GM19372 (cell line): ENCODE data around the gene DSG2.
A peak's percentile ranks its signal among the peaks of the same experiment; 100 is the strongest.

Experiments
- ATAC-seq: cut with Tn5 transposase; IDR thresholded peaks from one replicate; pipeline ENCODE4 v1.9.1; 2021; ENCODE audit warnings: mild to moderate bottlenecking, low read depth, moderate library complexity; ENCODE audit not compliant: unreplicated experiment

The DSG2 gene

DNA sequence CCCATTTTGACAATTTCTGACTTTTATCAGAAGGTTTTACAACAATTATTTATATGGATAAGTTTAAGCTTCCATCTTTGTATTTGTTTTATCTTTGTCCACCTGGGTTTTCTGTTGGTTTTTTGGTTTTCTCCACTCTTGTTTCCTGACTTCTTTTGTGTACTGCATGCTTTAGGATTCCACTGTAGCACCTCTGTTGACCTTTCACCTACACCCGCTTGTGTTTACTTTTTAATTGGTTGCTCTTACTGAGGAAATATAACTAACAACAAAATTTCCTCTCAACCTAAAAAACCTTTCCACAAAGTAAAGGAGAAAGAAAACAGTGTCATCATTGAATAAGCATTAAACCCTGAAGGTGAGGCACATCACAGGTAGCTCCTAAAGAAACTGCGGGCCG is 53.9 kb downstream of the DSG2 start:
- no peak for ATAC-seq

DNA sequence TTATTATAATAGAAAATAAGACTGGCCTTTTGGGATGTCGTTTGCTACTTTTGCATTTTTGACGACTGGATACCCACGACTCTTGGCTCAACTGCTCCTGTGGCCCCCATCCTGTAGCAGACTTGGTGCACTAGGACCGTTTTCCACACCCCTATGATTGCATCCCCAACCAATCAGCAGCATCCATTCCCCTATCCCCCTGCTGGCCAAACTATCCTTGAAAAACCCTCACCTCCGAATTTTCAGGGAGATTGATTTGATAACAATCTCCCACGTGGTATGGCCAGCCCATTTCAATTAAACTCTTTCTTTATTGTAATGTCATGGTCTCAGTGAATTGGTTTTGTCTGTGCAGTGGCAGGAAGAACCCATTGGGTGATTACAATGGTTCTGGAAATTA is 55.8 kb downstream of the DSG2 start:
- ATAC-seq, result no peak

DNA sequence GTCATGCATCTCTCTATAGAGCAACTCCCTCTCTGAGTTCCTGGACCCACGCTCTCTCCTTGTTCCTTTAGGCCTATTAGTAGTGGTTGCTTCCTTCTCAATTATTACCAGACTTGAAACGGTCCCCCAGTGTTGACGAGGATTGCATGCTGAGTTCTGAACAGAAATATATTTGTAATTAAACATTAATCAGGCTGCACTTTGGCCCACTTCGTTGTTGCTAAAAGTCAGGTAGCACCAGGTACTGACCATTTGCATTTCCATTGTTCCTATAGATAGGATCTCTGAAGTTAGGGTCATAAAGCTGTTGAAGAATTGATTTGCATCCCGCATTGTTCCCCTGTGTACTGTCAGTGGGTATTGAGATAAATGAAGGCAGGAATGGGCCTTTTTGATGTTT is 56.8 kb downstream of the DSG2 start:
- no peak for ATAC-seq

DNA sequence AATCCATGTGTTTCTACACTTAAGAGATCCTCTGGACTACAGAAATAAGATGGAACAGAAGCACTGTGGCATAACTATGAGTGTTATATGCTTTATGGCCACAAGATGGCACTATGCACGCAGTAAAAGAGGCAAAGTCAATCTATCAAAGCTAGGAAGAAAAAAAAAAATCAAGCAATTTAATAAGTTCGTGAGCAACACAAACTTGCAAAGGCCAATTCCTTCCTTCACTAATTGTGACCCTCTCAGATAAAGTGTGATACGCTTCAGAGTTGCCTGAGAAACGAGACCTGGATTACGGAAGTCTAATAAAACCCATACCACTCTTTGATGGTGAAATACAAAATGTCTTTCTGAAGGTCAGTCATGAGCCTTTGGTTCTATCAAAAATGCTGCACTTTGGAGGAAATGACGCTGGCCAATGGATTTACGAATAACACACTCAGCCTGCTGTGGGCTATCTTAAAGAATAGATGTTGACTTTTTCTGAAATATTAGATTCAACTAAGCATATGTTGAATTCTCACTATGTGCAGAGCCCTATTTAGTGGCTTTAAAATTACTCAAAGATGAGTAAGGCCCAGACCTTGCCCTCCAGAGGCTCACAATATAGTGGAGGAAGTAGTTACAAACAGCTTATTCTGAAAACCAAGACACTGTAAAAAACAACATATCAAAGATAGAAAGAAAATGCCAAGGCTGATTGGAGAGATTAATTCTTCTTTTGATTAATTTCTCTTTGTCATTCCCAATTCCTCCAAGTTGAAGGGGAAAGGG is 58.2 kb downstream of the DSG2 start:
- ATAC-seq, result peak; percentile 65

DNA sequence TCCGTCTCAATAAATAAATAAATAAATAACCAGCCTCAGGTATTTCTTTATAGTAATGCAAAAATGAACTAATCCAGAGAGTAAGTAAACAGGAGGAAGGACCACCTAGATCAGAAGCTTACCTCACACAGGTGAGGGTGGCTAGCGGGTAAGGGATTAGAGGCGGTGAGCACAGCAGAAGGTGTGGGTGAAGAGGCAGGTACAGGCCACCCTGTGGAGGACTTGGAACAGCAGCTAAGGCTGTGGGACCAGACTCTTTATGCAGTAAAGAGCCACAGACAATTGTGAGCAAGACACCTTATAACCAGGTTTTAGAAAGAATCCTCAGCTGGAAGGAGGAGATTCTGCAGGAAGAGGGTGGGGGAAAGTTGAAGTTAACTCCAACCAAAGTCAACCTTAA is 59.5 kb downstream of the DSG2 start:
- ATAC-seq, result no peak

DNA sequence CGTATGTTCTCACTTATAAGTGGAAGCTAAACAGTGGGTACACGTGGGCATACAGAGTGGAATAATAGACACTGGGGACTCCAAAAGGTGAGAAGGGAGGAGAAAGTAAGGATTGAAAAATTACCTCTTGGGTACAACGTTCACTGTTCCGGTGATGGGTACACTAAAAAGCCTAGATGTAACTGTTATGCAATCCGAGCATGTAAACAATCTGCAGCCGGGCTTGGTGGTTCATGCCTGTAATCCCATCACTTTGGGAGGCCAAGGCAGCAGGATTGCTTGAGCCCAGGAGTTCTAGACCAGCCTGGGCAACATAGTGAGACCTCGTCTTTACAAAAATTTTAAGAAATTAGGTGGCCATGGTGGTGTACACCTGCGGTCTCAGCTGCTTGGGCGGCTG is 60.6 kb downstream of the DSG2 start:
- no peak for ATAC-seq

DNA sequence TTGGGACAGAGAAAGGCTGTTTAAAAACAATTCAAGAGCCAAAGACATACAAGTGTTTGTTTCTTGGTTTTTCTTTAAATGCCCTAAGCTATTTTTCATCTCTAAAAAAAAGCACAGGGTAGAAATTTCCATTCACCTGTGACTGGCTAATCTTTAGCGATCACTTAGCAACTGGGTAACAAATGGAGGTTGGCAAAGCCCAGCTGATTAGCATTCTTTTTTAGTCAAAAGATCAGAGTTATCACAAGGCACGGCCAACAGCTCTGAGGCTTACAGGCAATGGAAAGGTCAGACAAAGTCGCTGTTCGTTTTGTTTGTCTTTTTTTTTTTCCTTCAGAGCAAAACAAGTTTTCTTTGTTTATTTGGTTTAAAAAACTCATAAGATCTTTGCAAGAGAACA is 64.7 kb downstream of the DSG2 start:
- no peak for ATAC-seq

DNA sequence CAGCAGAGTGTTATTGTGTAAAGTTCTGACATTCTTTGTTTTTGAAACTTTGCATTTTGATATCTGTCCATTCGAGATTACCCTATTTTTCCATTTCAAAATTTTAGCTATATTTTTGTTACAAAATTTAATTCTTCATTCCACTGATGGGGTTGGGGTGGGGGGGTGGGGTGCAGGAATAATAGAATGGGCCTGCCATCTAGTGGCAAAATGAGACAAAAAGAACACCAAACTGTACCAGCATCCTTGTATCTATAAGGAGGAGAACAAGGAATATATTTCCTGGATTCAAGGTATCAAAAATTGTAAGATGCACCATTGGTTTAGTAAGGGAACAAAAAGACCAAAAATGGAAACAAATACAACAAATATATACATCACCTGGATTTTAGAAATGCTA is 65.8 kb downstream of the DSG2 start:
- ATAC-seq, result no peak

DNA sequence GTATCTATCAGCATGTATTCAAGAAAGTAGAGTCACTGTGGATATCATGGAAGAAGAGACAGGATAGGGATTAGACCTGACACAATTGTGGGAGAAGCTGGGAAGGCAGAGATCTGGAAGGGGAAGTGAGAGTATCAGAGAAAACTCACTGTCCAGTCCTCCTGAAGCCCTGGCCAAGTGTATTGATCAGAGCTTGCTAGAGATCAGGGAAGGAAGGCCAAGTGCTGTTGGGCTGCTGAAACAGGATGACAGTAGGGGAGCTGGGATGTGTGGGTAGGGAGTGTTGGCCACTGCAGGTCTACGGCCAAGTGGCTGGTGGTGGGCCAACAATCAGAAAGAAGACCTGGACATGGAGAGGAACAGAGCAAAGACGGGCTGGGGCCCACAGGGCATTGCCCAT is 67.4 kb downstream of the DSG2 start:
- ATAC-seq, result no peak

DNA sequence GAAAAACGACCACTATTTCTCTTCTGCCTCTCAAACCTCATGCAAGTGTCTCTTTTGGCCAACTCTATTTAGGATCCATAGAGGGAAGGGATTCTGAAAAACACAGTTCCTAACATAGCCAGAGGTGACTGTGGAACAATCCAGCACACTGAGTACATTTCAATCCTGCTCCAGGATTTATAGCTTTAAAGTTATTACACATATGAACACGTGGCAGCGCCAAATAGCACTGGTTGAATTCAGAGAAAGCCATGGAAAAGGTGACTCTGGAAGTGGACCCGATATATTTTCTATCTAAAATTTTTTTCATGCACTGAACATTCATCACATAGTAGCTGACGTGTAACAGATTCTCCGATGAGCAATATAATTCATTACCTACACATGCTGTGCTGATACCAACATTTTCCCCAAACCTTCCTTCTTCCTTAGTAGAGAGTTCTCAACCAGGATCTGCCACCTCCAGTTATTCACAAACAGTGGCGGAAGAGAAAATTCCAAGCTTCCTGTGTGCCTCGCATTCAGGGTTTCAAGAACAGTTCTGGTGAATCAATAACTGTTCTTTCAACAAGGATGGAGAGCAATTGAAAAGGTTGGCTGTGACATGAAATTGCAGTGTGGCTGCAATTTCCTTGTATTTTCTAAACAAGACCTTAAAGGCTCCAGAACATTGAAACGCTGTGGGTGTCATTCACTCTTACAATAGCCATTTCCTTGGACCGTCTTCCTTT is 68.0 kb downstream of the DSG2 start:
- ATAC-seq, result no peak

DNA sequence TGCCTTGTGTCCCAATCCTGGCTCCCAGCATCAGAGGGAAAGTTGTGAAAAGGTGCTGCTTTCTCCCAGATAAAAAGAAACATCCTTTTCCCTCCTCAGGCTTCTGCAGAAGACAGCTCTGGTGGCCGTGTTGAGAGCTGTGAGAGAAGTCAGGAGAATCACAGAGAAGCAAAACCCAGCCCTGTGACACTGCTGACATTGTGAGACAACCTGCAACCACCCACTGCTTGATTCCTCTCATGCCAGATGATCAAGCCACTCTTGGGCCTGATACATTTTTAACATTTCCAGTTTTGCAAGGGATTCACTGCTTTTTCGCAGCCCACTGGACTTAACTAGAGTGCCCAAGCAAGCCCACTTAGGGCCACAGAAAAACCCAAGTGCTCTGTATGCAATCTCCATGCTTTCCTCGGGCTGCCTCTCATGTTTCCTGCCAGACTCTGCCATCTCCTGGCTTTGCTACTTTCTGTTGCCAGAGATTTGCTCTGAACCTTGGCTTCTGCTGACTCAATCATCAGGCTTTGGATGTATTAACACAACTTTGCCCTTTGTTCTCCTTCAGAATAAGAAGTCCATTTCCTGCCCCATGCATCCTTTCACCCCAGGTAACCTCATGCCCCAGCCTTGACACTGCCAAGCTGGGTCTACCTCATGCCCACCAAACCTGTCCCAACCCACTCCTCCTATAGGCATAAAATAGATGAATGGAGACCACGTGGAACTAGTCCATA is 68.8 kb downstream of the DSG2 start:
- no peak for ATAC-seq

DNA sequence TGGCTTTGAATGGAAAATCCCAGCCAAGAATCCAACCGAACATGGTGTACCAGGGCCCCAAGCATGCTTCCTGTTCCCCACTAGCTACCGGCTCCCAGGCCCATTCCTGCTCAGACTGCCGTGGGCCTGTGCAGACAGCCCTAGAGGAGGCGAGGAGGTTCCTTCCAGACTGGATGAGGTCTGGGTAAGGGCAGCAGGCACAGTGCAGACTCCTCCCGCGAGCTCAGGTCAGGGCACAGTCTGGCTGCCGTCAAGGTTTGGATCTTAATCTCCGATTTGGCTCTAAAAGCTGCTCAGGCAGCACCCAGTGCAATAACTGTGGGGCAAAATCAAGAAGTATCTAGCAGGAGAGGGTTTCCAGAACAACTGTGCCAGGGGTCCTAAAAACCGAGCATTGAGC is 74.4 kb downstream of the DSG2 start:
- no peak for ATAC-seq

DNA sequence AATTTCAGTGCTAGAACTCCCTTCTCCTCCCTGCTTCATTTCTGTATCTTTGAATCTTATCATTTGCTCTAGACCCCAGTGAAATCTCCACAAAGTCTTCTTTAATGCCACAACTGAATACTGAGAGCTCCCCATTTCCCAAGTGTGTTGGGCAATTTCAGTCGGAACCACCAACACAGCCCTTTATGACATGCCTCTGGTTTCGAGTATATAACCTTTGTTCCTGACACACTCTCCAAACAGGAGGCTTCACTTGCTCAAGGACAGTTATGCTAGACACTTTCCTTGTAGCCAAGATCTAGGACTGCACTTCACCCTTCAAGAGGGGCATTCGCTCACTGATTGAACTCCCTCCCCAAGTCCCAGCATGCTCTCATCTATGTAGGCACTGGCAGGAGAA is 75.1 kb downstream of the DSG2 start:
- ATAC-seq, result no peak

DNA sequence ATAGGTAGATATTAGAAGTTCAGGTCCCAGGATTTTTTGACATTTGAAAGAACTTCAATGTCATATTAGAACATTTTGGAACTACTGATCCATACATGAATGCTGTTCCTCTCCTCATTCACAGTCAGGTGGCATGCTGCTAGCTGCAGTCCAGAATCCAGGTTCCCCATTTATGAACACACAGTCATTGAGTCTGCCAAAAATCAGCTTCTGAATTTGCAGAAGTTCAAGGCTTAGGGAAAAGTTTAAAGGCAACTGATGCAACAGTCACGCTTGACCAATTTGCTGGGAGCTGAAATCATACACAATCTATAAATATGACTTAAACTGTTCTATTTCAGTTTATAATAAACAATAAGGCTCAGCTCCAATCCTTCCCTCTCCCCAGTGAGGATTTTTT is 76.4 kb downstream of the DSG2 start:
- no peak for ATAC-seq

DNA sequence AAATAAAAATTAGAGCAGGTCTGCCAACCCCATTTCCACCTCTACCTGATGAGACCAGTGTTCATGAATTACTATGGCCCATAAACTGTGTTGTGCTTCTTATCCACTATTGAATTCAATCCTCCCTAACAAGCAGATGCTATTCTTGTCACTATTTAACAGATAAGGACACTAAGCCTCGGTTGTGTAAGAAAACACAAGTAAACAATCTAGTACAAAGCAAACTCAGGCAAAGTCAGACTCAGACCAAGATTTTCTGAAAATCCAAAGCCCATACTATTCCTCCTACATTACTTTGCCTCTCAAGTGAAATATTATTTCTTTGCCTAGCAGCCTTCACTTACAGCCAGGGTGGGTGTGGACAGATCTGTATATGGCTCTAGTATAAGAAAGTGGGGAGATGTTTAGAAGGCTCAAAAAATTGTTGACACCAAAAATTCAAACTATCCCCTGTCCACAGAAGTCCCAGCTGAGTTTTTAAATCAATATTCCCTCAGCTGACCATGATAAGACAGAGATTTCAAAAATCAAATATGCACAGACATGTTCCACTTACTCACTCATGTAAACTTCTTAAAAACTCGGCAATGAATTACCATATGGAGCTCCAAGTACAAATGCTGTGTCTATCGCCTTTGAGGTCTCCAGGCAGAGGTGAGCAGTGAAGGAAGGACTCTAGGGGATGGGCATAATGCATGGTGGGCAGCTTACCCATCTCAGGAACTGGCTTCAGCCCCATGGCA is 77.7 kb downstream of the DSG2 start:
- no peak for ATAC-seq

DNA sequence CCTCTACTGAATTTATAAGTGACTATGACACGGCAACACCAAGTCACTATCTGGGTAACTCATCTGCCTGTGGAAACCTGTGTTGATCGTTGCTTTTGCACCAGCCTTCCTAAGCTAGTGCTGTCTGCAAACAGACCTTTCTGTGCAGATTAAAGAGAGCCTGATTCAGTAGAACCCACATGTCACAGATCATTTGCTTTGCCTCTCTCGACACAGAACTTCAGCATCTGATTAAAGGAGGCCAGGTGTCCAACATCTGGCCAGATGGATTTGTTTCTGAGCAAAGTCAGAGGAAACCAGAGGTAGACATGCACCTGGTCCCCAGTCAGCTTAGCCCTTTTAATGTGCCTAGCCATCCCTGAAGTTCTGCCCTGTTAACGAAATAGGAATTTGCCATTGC is 78.7 kb downstream of the DSG2 start:
- no peak for ATAC-seq

DNA sequence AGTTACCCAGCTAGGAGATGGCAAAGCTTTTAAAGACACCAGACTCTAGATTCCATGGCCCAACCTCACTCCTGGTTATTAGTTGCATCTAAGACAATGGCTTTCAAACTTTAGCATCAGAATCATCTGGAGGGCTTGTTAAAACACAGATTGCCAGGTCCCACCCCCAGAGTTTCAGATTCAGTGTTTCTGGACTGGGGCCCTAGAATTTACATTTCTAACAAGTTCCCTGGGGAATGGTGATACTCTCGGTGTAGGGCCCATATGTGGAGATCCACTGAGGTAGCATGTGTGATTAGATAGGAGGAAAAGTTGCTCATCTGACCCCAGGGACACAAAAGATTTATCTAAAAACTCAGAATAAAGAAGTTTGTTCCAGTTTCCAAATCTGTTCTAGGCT is 79.2 kb downstream of the DSG2 start:
- no peak for ATAC-seq

DNA sequence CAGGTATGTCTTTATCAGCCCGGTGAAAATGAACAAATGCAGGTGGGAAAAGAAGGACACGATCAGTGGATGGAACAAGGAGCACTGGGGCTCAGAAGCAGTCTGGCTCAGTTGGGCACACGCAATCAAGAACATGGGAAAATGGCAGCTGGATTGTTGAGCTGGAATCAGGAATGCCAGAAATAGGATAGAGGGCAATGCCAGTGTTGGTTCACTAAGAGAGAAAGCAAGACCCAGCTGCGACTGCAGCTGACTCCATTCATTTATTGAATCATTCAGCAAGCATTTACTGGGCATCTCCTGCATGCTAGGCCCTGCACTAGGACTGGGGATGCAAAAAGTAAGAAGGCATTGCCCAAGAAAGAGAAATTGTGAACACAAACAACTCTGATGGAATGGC is 80.1 kb downstream of the DSG2 start:
- ATAC-seq, result no peak

DNA sequence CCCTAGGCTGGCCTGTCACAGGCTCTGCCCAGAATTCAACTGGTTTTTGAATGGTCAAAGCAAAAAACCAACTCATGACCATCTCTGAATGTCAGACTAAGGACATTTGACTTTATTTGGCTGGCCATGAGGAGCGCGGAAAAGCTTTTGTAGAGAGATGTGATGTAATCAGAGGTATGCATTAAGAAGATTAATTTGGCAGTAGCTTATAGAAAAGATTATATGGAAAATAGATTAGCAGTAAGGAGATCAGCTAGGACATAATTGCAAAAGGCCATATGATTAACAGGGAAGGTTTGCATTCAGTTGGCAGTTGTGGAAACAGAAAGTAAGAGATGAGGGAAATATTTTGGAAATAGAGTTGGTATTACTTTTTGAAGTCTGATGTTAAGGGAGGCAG is 81.4 kb downstream of the DSG2 start:
- no peak for ATAC-seq

DNA sequence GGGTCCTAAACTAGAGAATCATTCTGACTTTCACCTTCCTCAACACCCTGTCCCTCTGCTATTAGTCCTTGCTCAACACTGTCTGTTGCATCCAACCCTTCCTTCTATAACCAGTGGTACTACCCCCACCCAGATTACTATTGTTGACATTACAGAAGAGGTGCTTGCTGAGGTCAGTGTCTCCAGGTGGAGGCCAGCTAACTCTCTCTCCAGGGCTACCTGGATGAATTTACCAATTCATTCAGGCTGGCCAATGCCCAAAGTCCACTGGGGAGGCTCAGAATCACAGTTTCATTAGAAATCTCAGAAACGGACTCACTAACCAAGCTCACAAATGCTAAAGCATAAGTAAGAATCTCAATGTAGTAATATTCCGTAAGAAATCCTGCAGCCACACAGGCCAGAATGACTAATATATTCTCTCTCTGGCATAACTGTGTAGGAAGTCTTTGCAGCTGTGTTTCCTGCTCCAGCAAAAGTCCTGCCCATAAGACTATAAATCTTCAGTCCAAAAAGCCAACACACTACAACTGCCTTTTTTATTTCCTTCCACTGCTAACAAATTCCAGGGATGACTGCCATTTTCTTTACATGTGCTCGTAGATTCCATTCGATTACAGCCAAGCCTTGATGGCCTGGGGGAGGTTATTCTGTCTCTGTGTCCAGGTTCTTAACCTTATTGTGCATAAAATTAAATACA is 83.7 kb downstream of the DSG2 start:
- no peak for ATAC-seq
